ENCODE measurements around the gene NCOA3. TPM values are rescaled to one million over a fixed set of nuclear protein-coding genes. Genes with fewer than 3 reads are reported as not detected.

Gene NCOA3
- total RNA-seq, 1 experiment from 2014 or later = 23.3 TPM

DNA sequence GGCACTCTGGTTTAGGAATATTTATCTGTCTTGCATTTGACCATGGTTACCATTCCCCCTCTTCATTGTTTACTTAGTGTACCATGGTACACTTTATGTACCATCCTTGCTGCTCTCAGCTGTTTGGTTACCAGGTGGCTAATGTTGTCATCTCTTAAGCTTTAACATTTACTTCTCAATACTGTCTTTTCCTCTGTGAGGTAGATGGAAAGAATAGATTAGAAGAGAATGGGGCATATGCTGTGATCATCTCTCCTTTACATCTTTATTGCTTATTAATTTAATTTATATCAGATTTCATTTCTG is 109.2 kb downstream of the NCOA3 start:
- Histone ChIP-seq H2BK120ac (ENCODE audit: low read depth, low read length, poor library complexity, severe bottlenecking) (no peak overlapping the region), H2BK12ac (ENCODE audit: insufficient read length, low read depth, low read length) (no peak overlapping the region), H3K79me1 (ENCODE audit: insufficient read depth, low read depth, low read length, poor library complexity, severe bottlenecking) (peaks cover under 1% of the 10 kb centered on the region), H3K4me1 (ENCODE audit: insufficient read depth, low read length) (no peaks in the 10 kb centered on the region), H3K9ac (ENCODE audit: extremely low read depth, insufficient read length, low read length) (no peak overlapping the region), H3K4ac (ENCODE audit: low read depth, low read length) (no peak overlapping the region), H2AK5ac (ENCODE audit: insufficient read length, low read length) (no peak overlapping the region), H3K79me2 (ENCODE audit: insufficient read depth, low read length) (no peaks in the 10 kb centered on the region), H3K27me3 (ENCODE audit: insufficient read depth, low read length) (no peaks in the 10 kb centered on the region), H2BK5ac (ENCODE audit: insufficient read length, low read length) (no peak overlapping the region), H2BK15ac (ENCODE audit: low read depth, low read length) (no peak overlapping the region), H4K20me1 (ENCODE audit: control insufficient read depth, insufficient read depth, insufficient read length) (no peaks in the 10 kb centered on the region), H3T11ph (ENCODE audit: low read length) (no peak overlapping the region), H3K23ac (ENCODE audit: insufficient read length, low read depth, low read length) (no peak overlapping the region), H4K5ac (ENCODE audit: insufficient read length, low read depth, low read length) (no peak overlapping the region), H2AFZ (ENCODE audit: low read length) (no peak overlapping the region), H3K9me3 (ENCODE audit: control insufficient read depth, low read depth, low read length) (no peaks in the 10 kb centered on the region), H2BK20ac (ENCODE audit: low read depth, low read length, poor library complexity, severe bottlenecking) (no peak overlapping the region), H3K23me2 (ENCODE audit: insufficient read length, low read depth, low read length, poor library complexity, severe bottlenecking) (no peaks in the 10 kb centered on the region), H3K27ac (ENCODE audit: insufficient read length, low read depth, low read length) (no peak overlapping the region), H3K56ac (ENCODE audit: insufficient read length, low read depth, low read length) (no peak overlapping the region), H3K14ac (ENCODE audit: insufficient read depth, low read length) (no peak overlapping the region), H4K91ac (ENCODE audit: insufficient read length, low read depth, low read length) (no peak overlapping the region), H4K8ac (replicated peaks; ENCODE audit: insufficient read length, low read depth, low read length) (no peak overlapping the region), H3K4me2 (ENCODE audit: insufficient read depth, insufficient read length, low read length) (no peak overlapping the region), H3K18ac (ENCODE audit: insufficient read length, low read depth, low read length) (no peak overlapping the region)
- Mint-ChIP-seq H3K9me3 (no peaks in the 10 kb centered on the region), H3K27ac (no peak overlapping the region), H3K4me1 (peaks cover 2 to 4% of the 10 kb centered on the region in 2 experiments; a peak in 2 of 4 replicates), H3K36me3 (ENCODE audit: insufficient read depth in 1 of 3, low read depth in 3 of 3) (no peaks in the 10 kb centered on the region), H3K27me3 (ENCODE audit: low read depth) (no peaks in the 10 kb centered on the region; the same call in 1 of the 2 replicates), H3K4me3 (no peak overlapping the region)
- TF ChIP-seq CTCF (conservative IDR thresholded peaks at IDR 0.05) = no peak
- DNase-seq = no peak

Measured in H9 (cell line).